NT2/D1 (cell line): ENCODE measurements around the gene PSMG4.

ENCODE experiments used
- SUZ12 ChIP-seq: IDR thresholded peaks from 2 replicates; pipeline ENCODE4 v1.6.1; 2011; ENCODE audit not compliant: insufficient read length, insufficient read depth; ENCODE audit errors: extremely low read depth
- YY1 ChIP-seq: IDR thresholded peaks from 2 replicates; pipeline ENCODE4 v1.6.1; 2011; ENCODE audit not compliant: insufficient read length, insufficient read depth
- ZNF274 ChIP-seq: IDR thresholded peaks from 2 replicates; pipeline ENCODE4 v1.6.1; 2011; ENCODE audit warnings: mild to moderate bottlenecking, low read depth, low read length

DNA sequence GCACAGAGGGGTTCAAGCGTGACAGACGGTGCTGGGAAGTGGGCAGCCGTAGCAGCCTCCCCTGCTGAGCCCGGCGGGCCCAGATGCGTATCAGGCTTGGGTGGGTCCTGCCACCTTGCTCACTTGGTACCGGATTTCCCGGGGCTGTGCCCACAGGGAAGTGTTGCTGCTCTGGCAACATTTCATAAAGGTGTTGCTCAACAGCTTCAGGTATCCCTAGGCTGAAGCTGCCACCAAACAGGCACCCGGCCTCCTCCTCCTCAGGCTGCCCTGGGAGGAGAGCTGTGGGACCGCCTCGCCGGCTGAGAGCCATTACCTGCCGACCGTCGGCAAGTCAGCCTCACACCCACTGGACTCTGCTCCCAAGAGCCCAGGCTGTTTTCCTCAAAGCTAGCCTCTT lies 11.5 kb downstream of the PSMG4 start:
- TF ChIP-seq ZNF274, result no peak
- no peak for TF ChIP-seq YY1
- TF ChIP-seq SUZ12, result no peak
